HCT116 (cell line): Measurements from ENCODE around the gene CDYL2. TPM values are rescaled to one million over a fixed set of nuclear protein-coding genes. Genes with fewer than 3 reads are reported as not detected.

Experiments
- ATAC-seq: fragments of 200-7000 bp; cut with Tn5 transposase; 2 replicates; pipeline ENCODE4 v1.9.1; 2020; ENCODE audit warnings: mild to moderate bottlenecking, moderate library complexity
- BruUV-seq: library from RNA; stranded (reverse); fragments of 400-500 nt; replicated peaks from 2 replicates; lab custom pipeline; 2021; lab: Mats Ljungman, UMichigan
- CTCF ChIA-PET: fragments of 300-600 bp; sonication (Branson Sonifier 250); formaldehyde crosslinking; loops from one replicate; lab custom pipeline; 2021; ENCODE audit warnings: antibody characterized with exemption; lab: Charles Lee
- POLR2A ChIA-PET: fragments of 300-600, 350-600 bp; sonication (Branson Sonifier 250); formaldehyde crosslinking; loops from one replicate; lab custom pipeline; 2021; ENCODE audit warnings: antibody characterized with exemption; lab: Charles Lee
- RAD21 ChIA-PET, 2 experiments: fragments of 300-600 bp; sonication (Branson Sonifier 250); formaldehyde crosslinking; loops; one replicate each; lab custom pipeline; 2023; ENCODE audit warnings: low total read pairs in 2 of 2; ENCODE audit not compliant: uncharacterized antibody in 2 of 2, unreplicated experiment in 2 of 2, low non-redundant PET in 1 of 2; lab: Charles Lee
- DNase-seq: peaks from one replicate; pipeline ENCODE4 v3.0.0-alpha.2; 2010; ENCODE audit warnings: low read depth, low spot score
- H2AFZ ChIP-seq: fragments of 200-600 bp; shearing (Covaris generic), sonication (generic); 2 replicates; pipeline ENCODE4 v1.6.1; 2017; ENCODE audit warnings: low read depth, mixed run types, mixed read lengths, antibody characterized with exemption, low read length; ENCODE audit not compliant: poor library complexity, severe bottlenecking
- H3K27ac ChIP-seq: 2 replicates; pipeline ENCODE4 v1.5.1; 2012; ENCODE audit warnings: low read depth, low read length
- H3K27me3 ChIP-seq: fragments of 200-600 bp; sonication (generic); 2 replicates; pipeline ENCODE4 v1.6.1; 2016; ENCODE audit warnings: mixed run types, low read length, mixed read lengths; ENCODE audit not compliant: insufficient read depth
- H3K36me3 ChIP-seq, 2 experiments: fragments of 200-500 bp in 1 of 2; fragments of 200-600 bp in 1 of 2; sonication (Bioruptor generic) in 1 of 2; sonication (generic) in 1 of 2; 2 replicates each; pipeline versions ENCODE4 v1.5.1 to v1.6.1; 2014 to 2016; ENCODE audit warnings: low read length in 2 of 2, inconsistent platforms in 1 of 2, mixed read lengths in 1 of 2, mixed run types in 1 of 2; ENCODE audit not compliant: insufficient read depth in 2 of 2, control insufficient read depth in 1 of 2
- H3K4me1 ChIP-seq, 2 experiments: fragments of 200-600 bp in 1 of 2; sonication (generic) in 1 of 2; 2 replicates each; pipeline versions ENCODE4 v1.5.1 to v1.6.1; 2012 to 2017; ENCODE audit warnings: low read length in 2 of 2, inconsistent platforms in 1 of 2, mild to moderate bottlenecking in 1 of 2, mixed read lengths in 1 of 2, mixed run types in 1 of 2, moderate library complexity in 1 of 2; ENCODE audit not compliant: insufficient read depth in 2 of 2, control insufficient read depth in 1 of 2
- H3K4me2 ChIP-seq: fragments of 200-600 bp; sonication (generic); 2 replicates; pipeline ENCODE4 v1.6.1; 2017; ENCODE audit warnings: mixed run types, low read length, mixed read lengths
- H3K4me3 ChIP-seq, 2 experiments: fragments of 200-600 bp in 1 of 2; sonication (generic) in 1 of 2; replicated peaks in 1 of 2; 2 replicates each; pipeline ENCODE4 v1.5.1; 2011 to 2016; ENCODE audit warnings: low read length in 2 of 2, control low read depth in 1 of 2, low read depth in 1 of 2, mild to moderate bottlenecking in 1 of 2, mixed read lengths in 1 of 2, mixed run types in 1 of 2
- H3K79me2 ChIP-seq: fragments of 200-600 bp; sonication (generic); 2 replicates; pipeline ENCODE4 v1.6.1; 2017; ENCODE audit warnings: mild to moderate bottlenecking, mixed run types, low read length, moderate library complexity, mixed read lengths; ENCODE audit not compliant: insufficient read depth
- H3K9ac ChIP-seq: fragments of 200-600 bp; sonication (generic); 2 replicates; pipeline ENCODE4 v1.6.1; 2016; ENCODE audit warnings: low read length, mixed read lengths
- H3K9me2 ChIP-seq: fragments of 200-600 bp; sonication (generic), shearing (Covaris generic); 2 replicates; pipeline ENCODE4 v1.6.1; 2017; ENCODE audit warnings: mixed run types, mild to moderate bottlenecking, moderate library complexity; ENCODE audit not compliant: insufficient read depth
- H3K9me3 ChIP-seq, 2 experiments: fragments of 200-500 bp in 1 of 2; fragments of 200-600 bp in 1 of 2; sonication (Bioruptor generic) in 1 of 2; sonication (generic) in 1 of 2; 2 replicates each; pipeline ENCODE4 v1.6.1; 2014 to 2017; ENCODE audit warnings: low read length in 2 of 2, mixed read lengths in 2 of 2, inconsistent platforms in 1 of 2, low read depth in 1 of 2, mild to moderate bottlenecking in 1 of 2, mixed run types in 1 of 2, moderate library complexity in 1 of 2; ENCODE audit not compliant: control insufficient read depth in 1 of 2, insufficient read depth in 1 of 2
- H4K20me1 ChIP-seq: fragments of 200-600 bp; sonication (generic), shearing (Covaris generic); 2 replicates; pipeline ENCODE4 v1.6.1; 2017; ENCODE audit warnings: mixed run types, mild to moderate bottlenecking, moderate library complexity; ENCODE audit not compliant: insufficient read depth
- CEBPB ChIP-seq: IDR thresholded peaks from 2 replicates; pipeline ENCODE4 v1.6.1; 2012; ENCODE audit warnings: low read depth
- CTCF ChIP-seq, 3 experiments: fragments of 200-600 bp in 1 of 3; sonication (generic) in 1 of 3; IDR thresholded peaks in 2 of 3; conservative IDR thresholded peaks in 1 of 3; 2 replicates each; pipeline ENCODE4 v1.5.1; 2012 to 2017; ENCODE audit warnings: low read depth in 2 of 3, low read length in 2 of 3, antibody characterized with exemption in 1 of 3, borderline replicate concordance in 1 of 3, control low read depth in 1 of 3, mild to moderate bottlenecking in 1 of 3, mixed read lengths in 1 of 3, mixed run types in 1 of 3, moderate library complexity in 1 of 3; ENCODE audit not compliant: insufficient read depth in 1 of 3
- EGR1 ChIP-seq: IDR thresholded peaks from 2 replicates; pipeline ENCODE4 v1.6.1; 2012; ENCODE audit warnings: low read depth
- ELF1 ChIP-seq: IDR thresholded peaks from 2 replicates; pipeline ENCODE4 v1.6.1; 2012; ENCODE audit warnings: low read depth, borderline replicate concordance
- EZH2phosphoT487 ChIP-seq: fragments of 200-600 bp; IDR thresholded peaks from 2 replicates; pipeline ENCODE4 v1.6.1; 2018; ENCODE audit warnings: antibody characterized with exemption, borderline replicate concordance
- FOSL1 ChIP-seq: IDR thresholded peaks from 2 replicates; pipeline ENCODE4 v1.6.1; 2012; ENCODE audit warnings: low read depth
- POLR2A ChIP-seq: IDR thresholded peaks from 2 replicates; pipeline ENCODE4 v1.7.0; 2011; ENCODE audit warnings: borderline replicate concordance; ENCODE audit not compliant: insufficient read depth, insufficient read length; ENCODE audit errors: extremely low read depth
- POLR2AphosphoS5 ChIP-seq: IDR thresholded peaks from 2 replicates; pipeline ENCODE4 v1.6.1; 2011; ENCODE audit warnings: mild to moderate bottlenecking, low read depth, low read length, moderate library complexity
- RAD21 ChIP-seq: IDR thresholded peaks from 2 replicates; pipeline ENCODE4 v1.6.1; 2012; ENCODE audit warnings: low read depth, mild to moderate bottlenecking
- SP1 ChIP-seq: IDR thresholded peaks from 2 replicates; pipeline ENCODE4 v1.6.1; 2012; ENCODE audit warnings: low read depth
- SRF ChIP-seq: IDR thresholded peaks from 2 replicates; pipeline ENCODE4 v1.6.1; 2012; ENCODE audit warnings: low read depth
- TCF7L2 ChIP-seq: IDR thresholded peaks from 2 replicates; pipeline ENCODE4 v1.7.0; 2011; ENCODE audit warnings: borderline replicate concordance, inconsistent platforms; ENCODE audit not compliant: insufficient read depth, insufficient read length; ENCODE audit errors: extremely low read depth
- YY1 ChIP-seq: IDR thresholded peaks from 2 replicates; pipeline ENCODE4 v1.6.1; 2011; ENCODE audit warnings: low read length, low read depth, moderate library complexity, mild to moderate bottlenecking; ENCODE audit not compliant: insufficient replicate concordance; ENCODE audit errors: extremely low read depth
- ZBTB33 ChIP-seq: IDR thresholded peaks from 2 replicates; pipeline ENCODE4 v1.6.1; 2011; ENCODE audit warnings: mild to moderate bottlenecking, low read length, moderate library complexity; ENCODE audit not compliant: insufficient replicate concordance; ENCODE audit errors: extremely low read depth
- ZFX ChIP-seq: fragments of 450-650 bp; IDR thresholded peaks from 2 replicates; pipeline ENCODE4 v1.6.1; 2017
- ZNF274 ChIP-seq: fragments of 200-500 bp; sonication (Bioruptor generic); IDR thresholded peaks from 2 replicates; pipeline ENCODE4 v1.6.1; 2014; ENCODE audit warnings: mild to moderate bottlenecking, low read depth, low read length, inconsistent platforms
- intact Hi-C: fragments of 100-400 bp; cut with micrococcal nuclease; formaldehyde crosslinking; loops from 2 replicates; pipeline ENCODE4 v1.10.0; 2022
- total RNA-seq: library from RNA; stranded (reverse); gene quantifications from one replicate; pipeline ENCODE4 v1.2.1, GENCODE V29; 2021; ENCODE audit not compliant: unreplicated experiment
- TF ChIP-seq, protein P1 (sequence below): IDR thresholded peaks from 2 replicates; pipeline ENCODE4 v1.6.1; 2012

CDYL2 gene
- total RNA-seq, 1 experiment from 2014 or later: 0.10 TPM

DNA sequence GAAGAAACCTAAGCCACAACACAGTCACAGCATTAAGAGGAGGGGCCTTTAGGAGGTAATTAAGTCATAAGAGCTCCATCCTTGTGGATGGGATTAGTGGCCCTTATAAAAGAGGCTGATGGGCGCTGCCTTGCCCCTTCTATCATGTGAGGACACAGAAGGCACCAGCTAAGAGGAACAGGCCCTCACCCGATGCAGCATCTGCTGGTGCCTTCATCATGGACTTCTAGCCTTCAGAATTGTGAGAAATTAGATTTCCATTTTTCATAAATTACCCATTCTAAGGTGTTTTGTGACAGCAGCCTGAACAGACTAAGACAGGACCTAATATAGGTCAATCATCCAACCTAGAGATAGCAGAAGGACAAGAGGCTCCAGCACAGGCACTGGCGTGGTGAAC, 120.8 kb downstream of the CDYL2 start:
- no TSS peak for BruUV-seq
- Histone ChIP-seq H3K27ac (no peak overlapping the region), H3K27me3 (no peaks in the 10 kb centered on the region), H3K9me2 (no peaks in the 10 kb centered on the region), H2AFZ (no peak overlapping the region), H3K36me3 (no peaks in the 10 kb centered on the region), H3K9me3 (peaks cover 0 to 3% of the 10 kb centered on the region in 2 experiments; a peak in 2 of 4 replicates), H3K4me2 (no peak overlapping the region), H3K4me1 (no peaks in the 10 kb centered on the region), H3K4me3 (no peak overlapping the region), H3K9ac (no peak overlapping the region), H4K20me1 (no peaks in the 10 kb centered on the region), H3K79me2 (no peaks in the 10 kb centered on the region)
- RAD21 ChIA-PET: no interaction called here
- intact Hi-C loops: no loop called here
- TF ChIP-seq ZNF274 (no peak), ZFX (no peak), POLR2AphosphoS5 (no peak), TCF7L2 (no peak), SRF (no peak), SP1 (no peak), ELF1 (no peak), FOSL1 (no peak), RAD21 (no peak), EZH2phosphoT487 (no peak)
- TF ChIP-seq, protein P1, sequence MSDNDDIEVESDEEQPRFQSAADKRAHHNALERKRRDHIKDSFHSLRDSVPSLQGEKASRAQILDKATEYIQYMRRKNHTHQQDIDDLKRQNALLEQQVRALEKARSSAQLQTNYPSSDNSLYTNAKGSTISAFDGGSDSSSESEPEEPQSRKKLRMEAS: no peak
- DNase-seq (no peak), ATAC-seq (no peak)
- POLR2A ChIA-PET: no interaction called here
- CTCF ChIA-PET: no interaction called here

- BruUV-seq: no TSS peak
- ATAC-seq (no peak), DNase-seq (no peak)
- POLR2A ChIA-PET: no interaction called here
- Histone ChIP-seq H3K4me1 (no peaks in the 10 kb centered on the region), H2AFZ (no peak overlapping the region), H3K36me3 (no peaks in the 10 kb centered on the region), H3K9me2 (no peaks in the 10 kb centered on the region), H3K27ac (no peak overlapping the region), H3K4me2 (no peak overlapping the region), H3K79me2 (no peaks in the 10 kb centered on the region), H3K9me3 (peaks cover 0 to 3% of the 10 kb centered on the region in 2 experiments; a peak in 2 of 4 replicates), H3K4me3 (no peak overlapping the region), H3K9ac (no peak overlapping the region), H3K27me3 (no peaks in the 10 kb centered on the region), H4K20me1 (no peaks in the 10 kb centered on the region)
- intact Hi-C loops: no loop called here
- RAD21 ChIA-PET: no interaction called here
- CTCF ChIA-PET: no interaction called here
- TF ChIP-seq FOSL1 (no peak), ZBTB33 (no peak), TCF7L2 (no peak), POLR2A (no peak), CTCF (IDR thresholded peaks at IDR 0.05 in 2 of 3, conservative IDR thresholded peaks at IDR 0.05 in 1 of 3; ENCODE audit: borderline replicate concordance in 1 of 3, insufficient read depth in 1 of 3, low read depth in 2 of 3, low read length in 2 of 3) (no peak), SRF (no peak), ZNF274 (no peak), YY1 (no peak), EZH2phosphoT487 (no peak), SP1 (no peak), EGR1 (no peak), CEBPB (no peak)
Measured at GRCh38 chr16:80682421-80683070, 121.9 kb downstream of the CDYL2 start.
